ENCODE results near the gene TPGS2.

Gene TPGS2

GRCh38 chr18:36814994-36815393 lies 13.8 kb downstream of the TPGS2 start:
- Histone ChIP-seq H3K27me3 (ENCODE audit: insufficient read depth, low read length) (no peaks in the 10 kb centered on the region), H3K36me3 (ENCODE audit: insufficient read depth, low read length) (peaks cover 62% of the 10 kb centered on the region), H3K4me1 (ENCODE audit: insufficient read depth, low read length) (no peaks in the 10 kb centered on the region), H3K9me3 (ENCODE audit: low read length) (no peaks in the 10 kb centered on the region), H3K4me3 (ENCODE audit: low read length) (no peak overlapping the region), H2AFZ (ENCODE audit: low read depth, low read length) (no peak overlapping the region)

GRCh38 chr18:36813824-36814223 lies 15.0 kb downstream of the TPGS2 start:
- Histone ChIP-seq H3K36me3 (ENCODE audit: insufficient read depth, low read length) (peaks cover 56% of the 10 kb centered on the region), H3K4me1 (ENCODE audit: insufficient read depth, low read length) (no peaks in the 10 kb centered on the region), H3K4me3 (ENCODE audit: low read length) (no peak overlapping the region)

GRCh38 chr18:36813101-36813775 lies 15.6 kb downstream of the TPGS2 start:
- Histone ChIP-seq H3K27me3 (ENCODE audit: insufficient read depth, low read length) (no peaks in the 10 kb centered on the region), H3K4me3 (ENCODE audit: low read length) (no peak overlapping the region), H3K9me3 (ENCODE audit: low read length) (no peaks in the 10 kb centered on the region), H3K4me1 (ENCODE audit: insufficient read depth, low read length) (no peaks in the 10 kb centered on the region), H3K36me3 (ENCODE audit: insufficient read depth, low read length) (peaks cover 53% of the 10 kb centered on the region), H2AFZ (ENCODE audit: low read depth, low read length) (no peak overlapping the region)

More at GRCh38 chr18:36813824-36814223, 15.0 kb downstream of the TPGS2 start:
- Histone ChIP-seq H3K9me3 (ENCODE audit: low read length) (no peaks in the 10 kb centered on the region), H2AFZ (ENCODE audit: low read depth, low read length) (no peak overlapping the region), H3K27me3 (ENCODE audit: insufficient read depth, low read length) (no peaks in the 10 kb centered on the region)

GRCh38 chr18:36812678-36813077 lies 16.1 kb downstream of the TPGS2 start:
- Histone ChIP-seq H3K4me3 (ENCODE audit: low read length) (no peak overlapping the region), H3K9me3 (ENCODE audit: low read length) (no peaks in the 10 kb centered on the region), H3K4me1 (ENCODE audit: insufficient read depth, low read length) (no peaks in the 10 kb centered on the region), H3K36me3 (ENCODE audit: insufficient read depth, low read length) (peaks cover 52% of the 10 kb centered on the region), H2AFZ (ENCODE audit: low read depth, low read length) (no peak overlapping the region), H3K27me3 (ENCODE audit: insufficient read depth, low read length) (no peaks in the 10 kb centered on the region)

- Histone ChIP-seq H3K27me3 (ENCODE audit: insufficient read depth, low read length) (no peaks in the 10 kb centered on the region), H2AFZ (ENCODE audit: low read depth, low read length) (no peak overlapping the region), H3K4me1 (ENCODE audit: insufficient read depth, low read length) (no peaks in the 10 kb centered on the region), H3K4me3 (ENCODE audit: low read length) (no peak overlapping the region), H3K36me3 (ENCODE audit: insufficient read depth, low read length) (peaks cover 53% of the 10 kb centered on the region), H3K9me3 (ENCODE audit: low read length) (no peaks in the 10 kb centered on the region)
Measured at GRCh38 chr18:36811955-36812354, 16.8 kb downstream of the TPGS2 start.

GRCh38 chr18:36811430-36811829 lies 17.4 kb downstream of the TPGS2 start:
- no peak overlapping the region for H3K4me3 ChIP-seq (ENCODE audit: low read length)

GRCh38 chr18:36809590-36810381 lies 19.0 kb downstream of the TPGS2 start:
- peaks cover 52% of the 10 kb centered on the region for H3K36me3 ChIP-seq (ENCODE audit: insufficient read depth, low read length)
- H2AFZ ChIP-seq (ENCODE audit: low read depth, low read length), result no peak overlapping the region
- no peak overlapping the region for H3K4me3 ChIP-seq (ENCODE audit: low read length)
- H3K4me1 ChIP-seq (ENCODE audit: insufficient read depth, low read length), result no peaks in the 10 kb centered on the region
- H3K27me3 ChIP-seq (ENCODE audit: insufficient read depth, low read length), result no peaks in the 10 kb centered on the region
- no peaks in the 10 kb centered on the region for H3K9me3 ChIP-seq (ENCODE audit: low read length)

More at GRCh38 chr18:36811430-36811829, 17.4 kb downstream of the TPGS2 start:
- no peaks in the 10 kb centered on the region for H3K27me3 ChIP-seq (ENCODE audit: insufficient read depth, low read length)
- no peak overlapping the region for H2AFZ ChIP-seq (ENCODE audit: low read depth, low read length)
- H3K9me3 ChIP-seq (ENCODE audit: low read length), result no peaks in the 10 kb centered on the region
- H3K4me1 ChIP-seq (ENCODE audit: insufficient read depth, low read length), result no peaks in the 10 kb centered on the region
- H3K36me3 ChIP-seq (ENCODE audit: insufficient read depth, low read length), result peaks cover 50% of the 10 kb centered on the region

GRCh38 chr18:36808681-36809080 lies 20.1 kb downstream of the TPGS2 start:
- H3K27me3 ChIP-seq (ENCODE audit: insufficient read depth, low read length), result no peaks in the 10 kb centered on the region
- peaks cover 53% of the 10 kb centered on the region for H3K36me3 ChIP-seq (ENCODE audit: insufficient read depth, low read length)
- no peak overlapping the region for H3K4me3 ChIP-seq (ENCODE audit: low read length)
- no peak overlapping the region for H2AFZ ChIP-seq (ENCODE audit: low read depth, low read length)
- H3K4me1 ChIP-seq (ENCODE audit: insufficient read depth, low read length), result no peaks in the 10 kb centered on the region
- peaks cover 2% of the 10 kb centered on the region for H3K9me3 ChIP-seq (ENCODE audit: low read length)

GRCh38 chr18:36805105-36805504 lies 23.7 kb downstream of the TPGS2 start:
- Histone ChIP-seq H3K9me3 (ENCODE audit: low read length) (peaks cover 6% of the 10 kb centered on the region), H3K36me3 (ENCODE audit: insufficient read depth, low read length) (peaks cover 63% of the 10 kb centered on the region), H2AFZ (ENCODE audit: low read depth, low read length) (no peak overlapping the region), H3K27me3 (ENCODE audit: insufficient read depth, low read length) (no peaks in the 10 kb centered on the region), H3K4me3 (ENCODE audit: low read length) (no peak overlapping the region), H3K4me1 (ENCODE audit: insufficient read depth, low read length) (no peaks in the 10 kb centered on the region)

GRCh38 chr18:36798738-36799473 lies 29.9 kb downstream of the TPGS2 start:
- no peaks in the 10 kb centered on the region for H3K27me3 ChIP-seq (ENCODE audit: insufficient read depth, low read length)
- peaks cover 77% of the 10 kb centered on the region for H3K36me3 ChIP-seq (ENCODE audit: insufficient read depth, low read length)
- no peaks in the 10 kb centered on the region for H3K4me1 ChIP-seq (ENCODE audit: insufficient read depth, low read length)
- peaks cover 5% of the 10 kb centered on the region for H3K9me3 ChIP-seq (ENCODE audit: low read length)
- no peak overlapping the region for H3K4me3 ChIP-seq (ENCODE audit: low read length)
- H2AFZ ChIP-seq (ENCODE audit: low read depth, low read length), result no peak overlapping the region

- Histone ChIP-seq H3K36me3 (ENCODE audit: insufficient read depth, low read length) (peaks cover 64% of the 10 kb centered on the region), H3K4me1 (ENCODE audit: insufficient read depth, low read length) (no peaks in the 10 kb centered on the region), H3K9me3 (ENCODE audit: low read length) (no peaks in the 10 kb centered on the region), H3K27me3 (ENCODE audit: insufficient read depth, low read length) (no peaks in the 10 kb centered on the region), H3K4me3 (ENCODE audit: low read length) (no peak overlapping the region), H2AFZ (ENCODE audit: low read depth, low read length) (no peak overlapping the region)
Measured at GRCh38 chr18:36792634-36793283, 36.0 kb downstream of the TPGS2 start.

- Histone ChIP-seq H3K9me3 (ENCODE audit: low read length) (no peaks in the 10 kb centered on the region), H2AFZ (ENCODE audit: low read depth, low read length) (no peak overlapping the region), H3K27me3 (ENCODE audit: insufficient read depth, low read length) (no peaks in the 10 kb centered on the region), H3K4me3 (ENCODE audit: low read length) (no peak overlapping the region), H3K36me3 (ENCODE audit: insufficient read depth, low read length) (peaks cover 15% of the 10 kb centered on the region), H3K4me1 (ENCODE audit: insufficient read depth, low read length) (peaks cover 4% of the 10 kb centered on the region)
Measured at GRCh38 chr18:36786686-36787085, 42.1 kb downstream of the TPGS2 start.

- Histone ChIP-seq H3K27me3 (ENCODE audit: insufficient read depth, low read length) (no peaks in the 10 kb centered on the region), H3K4me1 (ENCODE audit: insufficient read depth, low read length) (peaks cover 4% of the 10 kb centered on the region), H3K36me3 (ENCODE audit: insufficient read depth, low read length) (peaks cover 21% of the 10 kb centered on the region), H2AFZ (ENCODE audit: low read depth, low read length) (no peak overlapping the region), H3K4me3 (ENCODE audit: low read length) (no peak overlapping the region), H3K9me3 (ENCODE audit: low read length) (no peaks in the 10 kb centered on the region)
Measured at GRCh38 chr18:36783792-36784191, 45.0 kb downstream of the TPGS2 start.
